Islet of Langerhans (tissue), 1 donor: ENCODE measurements around the gene ZNF324.
"Not testable (repeated sequence)": the region's sequence is repeated elsewhere in the genome, so short reads cannot be mapped to it uniquely, and the experiment has no call there.

ENCODE experiments used
- FAIRE-seq: peaks from one replicate; lab custom pipeline; 2011; peaks lifted over from hg19 to GRCh38; lab: Jason Lieb, UNC

ZNF324 gene

GRCh38 chr19:58471736-58472135 lies 4.9 kb downstream of the ZNF324 start:
- FAIRE-seq, result no peak

- no peak for FAIRE-seq
These were observed 6.9 kb downstream of the ZNF324 start for GRCh38 chr19:58473775-58474174.

- no peak for FAIRE-seq
These were observed 7.6 kb downstream of the ZNF324 start for GRCh38 chr19:58474291-58474996.

GRCh38 chr19:58474997-58475713 lies 8.3 kb downstream of the ZNF324 start:
- FAIRE-seq, result no peak

- peak; percentile 73 for FAIRE-seq
These were observed 9.0 kb downstream of the ZNF324 start, which contains the start of gene ZNF446 for GRCh38 chr19:58475714-58476497. Gene ZNF446, plus strand, starts transcription at chr19:58476352. Its CDS starts 867 bp downstream, at chr19:58477219.

GRCh38 chr19:58476498-58477015 lies 9.7 kb downstream of the ZNF324 start:
- FAIRE-seq, result peak; percentile 33

- no peak for FAIRE-seq
These were observed 10.2 kb downstream of the ZNF324 start for GRCh38 chr19:58477130-58477529.

- no peak for FAIRE-seq
These were observed 11.0 kb downstream of the ZNF324 start for GRCh38 chr19:58477871-58478270.

- no peak for FAIRE-seq
These were observed 12.4 kb downstream of the ZNF324 start for GRCh38 chr19:58479303-58479702.

GRCh38 chr19:58479736-58480480 lies 13.0 kb downstream of the ZNF324 start:
- no peak for FAIRE-seq

- FAIRE-seq, result no peak
These were observed 13.6 kb downstream of the ZNF324 start for GRCh38 chr19:58480481-58480830.

GRCh38 chr19:58480831-58481230 lies 14.0 kb downstream of the ZNF324 start:
- no peak for FAIRE-seq

GRCh38 chr19:58482372-58482771 lies 15.5 kb downstream of the ZNF324 start:
- no peak for FAIRE-seq

GRCh38 chr19:58483776-58484175 lies 16.9 kb downstream of the ZNF324 start:
- FAIRE-seq, result no peak

- not testable (repeated sequence) for FAIRE-seq
These were observed 17.5 kb downstream of the ZNF324 start for GRCh38 chr19:58484349-58484748.

GRCh38 chr19:58491393-58491792 lies 24.5 kb downstream of the ZNF324 start:
- no peak for FAIRE-seq

GRCh38 chr19:58492265-58492664 lies 25.4 kb downstream of the ZNF324 start:
- FAIRE-seq, result no peak

GRCh38 chr19:58497634-58498170 lies 30.8 kb downstream of the ZNF324 start:
- FAIRE-seq, result no peak

- FAIRE-seq, result no peak
These were observed 31.6 kb downstream of the ZNF324 start for GRCh38 chr19:58498316-58499020.

- no peak for FAIRE-seq
These were observed 32.4 kb downstream of the ZNF324 start for GRCh38 chr19:58499021-58499927.
